GM06990 (cell line): Measurements from ENCODE around the gene MSI2.

Source experiments
- DNase-seq: peaks from one replicate; pipeline ENCODE4 v3.0.0-alpha.2; 2011; ENCODE audit not compliant: insufficient read length; ENCODE audit errors: extremely low read depth
- H3K27me3 ChIP-seq: replicated peaks from 2 replicates; pipeline ENCODE4 v1.6.0; 2011; ENCODE audit warnings: low read length; ENCODE audit not compliant: control insufficient read depth, insufficient read depth
- H3K36me3 ChIP-seq: 2 replicates; pipeline ENCODE4 v1.5.1; 2011; ENCODE audit warnings: low read length; ENCODE audit not compliant: control insufficient read depth, insufficient read depth
- H3K4me3 ChIP-seq: replicated peaks from 2 replicates; pipeline ENCODE4 v1.5.1; 2011; ENCODE audit warnings: low read depth, mild to moderate bottlenecking, control low read depth, low read length
- CTCF ChIP-seq: IDR thresholded peaks from 2 replicates; pipeline ENCODE4 v1.5.1; 2011; ENCODE audit warnings: low read length, control low read depth, mild to moderate bottlenecking, inconsistent platforms; ENCODE audit not compliant: insufficient read depth, poor library complexity, severe bottlenecking

The MSI2 gene

GRCh38 chr17:57305144-57305728 lies 48.9 kb downstream of the MSI2 start:
- TF ChIP-seq CTCF: no peak
- no peak overlapping the region for H3K4me3 ChIP-seq
- DNase-seq: no peak
- no peaks in the 10 kb centered on the region for H3K27me3 ChIP-seq
- H3K36me3 ChIP-seq: peaks cover 6% of the 10 kb centered on the region

- Histone ChIP-seq H3K4me3 (no peak overlapping the region), H3K27me3 (no peaks in the 10 kb centered on the region), H3K36me3 (peaks cover 8% of the 10 kb centered on the region)
- no peak for DNase-seq
- no peak for TF ChIP-seq CTCF
Measured at GRCh38 chr17:57305908-57306504, 49.7 kb downstream of the MSI2 start.

GRCh38 chr17:57308543-57309186 lies 52.3 kb downstream of the MSI2 start:
- Histone ChIP-seq H3K27me3 (no peaks in the 10 kb centered on the region), H3K36me3 (peaks cover 8% of the 10 kb centered on the region), H3K4me3 (no peak overlapping the region)
- TF ChIP-seq CTCF: no peak
- no peak for DNase-seq

- TF ChIP-seq CTCF: no peak
- Histone ChIP-seq H3K27me3 (no peaks in the 10 kb centered on the region), H3K36me3 (peaks cover 8% of the 10 kb centered on the region), H3K4me3 (no peak overlapping the region)
- no peak for DNase-seq
Measured at GRCh38 chr17:57309479-57309878, 53.2 kb downstream of the MSI2 start.

GRCh38 chr17:57311281-57312216 lies 55.2 kb downstream of the MSI2 start:
- peaks cover 8% of the 10 kb centered on the region for H3K36me3 ChIP-seq
- H3K4me3 ChIP-seq: no peak overlapping the region
- no peak for TF ChIP-seq CTCF
- no peaks in the 10 kb centered on the region for H3K27me3 ChIP-seq
- DNase-seq: no peak
